ENCODE results near the gene RAB34.

RAB34 gene

DNA sequence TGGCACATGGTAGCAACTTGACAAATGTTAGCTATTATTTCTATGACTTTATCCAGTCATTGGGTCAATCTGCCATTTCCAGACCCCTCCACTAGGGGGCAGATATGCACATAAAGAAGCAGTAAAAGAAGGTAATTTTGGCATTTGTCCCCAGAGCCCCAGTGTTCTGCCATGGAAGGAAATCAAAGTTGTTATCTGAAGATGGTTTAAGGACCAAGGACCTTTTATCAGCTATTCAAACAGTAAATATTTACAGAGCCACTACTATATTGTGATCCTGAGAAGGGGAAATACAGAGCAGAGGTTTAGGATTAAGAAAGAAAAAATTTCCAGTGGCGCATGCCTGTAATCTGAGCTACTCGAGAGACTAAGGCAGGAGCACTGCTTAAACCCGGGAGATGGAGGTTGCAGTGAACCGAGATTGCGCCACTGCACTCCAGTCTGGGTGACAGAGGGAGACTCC lies 46.2 kb upstream of the RAB34 start:
- ATAC-seq, result peak; percentile 74

DNA sequence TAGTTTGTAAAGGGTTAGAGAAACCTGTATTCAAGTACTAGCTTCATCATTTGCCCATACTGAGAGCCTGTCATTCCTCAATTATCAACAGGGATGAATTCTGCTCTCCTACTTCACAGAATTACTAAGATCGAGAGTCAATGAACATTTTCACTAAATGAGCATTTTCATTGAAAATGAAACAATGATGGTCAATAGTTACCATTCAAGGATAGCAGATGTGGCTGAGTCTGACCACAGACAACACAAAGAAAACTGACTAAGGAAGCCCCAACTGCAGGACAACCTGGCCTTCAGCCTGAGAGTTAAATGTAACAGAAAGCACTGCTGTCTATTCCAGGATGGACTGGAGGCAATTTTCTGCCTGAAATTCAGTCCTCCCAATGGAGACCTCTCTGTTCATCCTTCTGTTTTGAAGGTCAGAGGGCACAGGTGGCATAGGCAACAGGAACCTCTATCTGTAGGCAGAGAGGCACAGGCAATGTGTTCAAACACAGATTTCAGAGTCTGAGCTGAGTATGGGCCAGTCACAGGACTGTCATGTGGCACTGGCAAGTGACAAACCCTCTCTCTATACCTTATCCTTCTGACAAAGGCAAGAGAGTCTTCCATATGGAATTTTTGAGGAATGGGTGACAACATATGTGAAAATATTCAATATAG lies 45.6 kb upstream of the RAB34 start:
- ATAC-seq, result peak; percentile 15; the same call in 2 of the 3 replicates
- TF ChIP-seq, protein P1, sequence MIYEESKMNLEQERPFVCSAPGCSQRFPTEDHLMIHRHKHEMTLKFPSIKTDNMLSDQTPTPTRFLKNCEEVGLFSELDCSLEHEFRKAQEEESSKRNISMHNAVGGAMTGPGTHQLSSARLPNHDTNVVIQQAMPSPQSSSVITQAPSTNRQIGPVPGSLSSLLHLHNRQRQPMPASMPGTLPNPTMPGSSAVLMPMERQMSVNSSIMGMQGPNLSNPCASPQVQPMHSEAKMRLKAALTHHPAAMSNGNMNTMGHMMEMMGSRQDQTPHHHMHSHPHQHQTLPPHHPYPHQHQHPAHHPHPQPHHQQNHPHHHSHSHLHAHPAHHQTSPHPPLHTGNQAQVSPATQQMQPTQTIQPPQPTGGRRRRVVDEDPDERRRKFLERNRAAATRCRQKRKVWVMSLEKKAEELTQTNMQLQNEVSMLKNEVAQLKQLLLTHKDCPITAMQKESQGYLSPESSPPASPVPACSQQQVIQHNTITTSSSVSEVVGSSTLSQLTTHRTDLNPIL (CRISPR knock-in tag; IDR thresholded peaks at IDR 0.05; ENCODE audit: low read depth), result no peak
- TF ChIP-seq ISL1 (CRISPR knock-in tag; IDR thresholded peaks at IDR 0.05), result no peak
- TF ChIP-seq RARB (CRISPR knock-in tag; IDR thresholded peaks at IDR 0.05), result no peak

More for the DNA sequence above, 46.2 kb upstream of the RAB34 start:
- TF ChIP-seq ARNTL (CRISPR knock-in tag; IDR thresholded peaks at IDR 0.05; ENCODE audit: borderline replicate concordance, low read depth) (no peak), ZNF565 (CRISPR knock-in tag; conservative IDR thresholded peaks at IDR 0.05; ENCODE audit: low read depth) (no peak), ZFP30 (CRISPR knock-in tag; IDR thresholded peaks at IDR 0.05) (no peak), ESRRG (CRISPR knock-in tag; IDR thresholded peaks at IDR 0.05) (no peak), GLIS3 (CRISPR knock-in tag; IDR thresholded peaks at IDR 0.05) (no peak), BACH2 (CRISPR knock-in tag; IDR thresholded peaks at IDR 0.05; ENCODE audit: borderline replicate concordance) (no peak), ZFP3 (CRISPR knock-in tag; IDR thresholded peaks at IDR 0.05) (no peak), CSDC2 (CRISPR knock-in tag; IDR thresholded peaks at IDR 0.05) (no peak)
- TF ChIP-seq, protein P2, sequence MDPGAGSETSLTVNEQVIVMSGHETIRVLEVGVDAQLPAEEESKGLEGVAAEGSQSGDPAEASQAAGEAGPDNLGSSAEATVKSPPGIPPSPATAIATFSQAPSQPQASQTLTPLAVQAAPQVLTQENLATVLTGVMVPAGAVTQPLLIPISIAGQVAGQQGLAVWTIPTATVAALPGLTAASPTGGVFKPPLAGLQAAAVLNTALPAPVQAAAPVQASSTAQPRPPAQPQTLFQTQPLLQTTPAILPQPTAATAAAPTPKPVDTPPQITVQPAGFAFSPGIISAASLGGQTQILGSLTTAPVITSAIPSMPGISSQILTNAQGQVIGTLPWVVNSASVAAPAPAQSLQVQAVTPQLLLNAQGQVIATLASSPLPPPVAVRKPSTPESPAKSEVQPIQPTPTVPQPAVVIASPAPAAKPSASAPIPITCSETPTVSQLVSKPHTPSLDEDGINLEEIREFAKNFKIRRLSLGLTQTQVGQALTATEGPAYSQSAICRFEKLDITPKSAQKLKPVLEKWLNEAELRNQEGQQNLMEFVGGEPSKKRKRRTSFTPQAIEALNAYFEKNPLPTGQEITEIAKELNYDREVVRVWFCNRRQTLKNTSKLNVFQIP (CRISPR knock-in tag; IDR thresholded peaks at IDR 0.05; ENCODE audit: borderline replicate concordance, low read depth), result no peak
- TF ChIP-seq, protein P3, sequence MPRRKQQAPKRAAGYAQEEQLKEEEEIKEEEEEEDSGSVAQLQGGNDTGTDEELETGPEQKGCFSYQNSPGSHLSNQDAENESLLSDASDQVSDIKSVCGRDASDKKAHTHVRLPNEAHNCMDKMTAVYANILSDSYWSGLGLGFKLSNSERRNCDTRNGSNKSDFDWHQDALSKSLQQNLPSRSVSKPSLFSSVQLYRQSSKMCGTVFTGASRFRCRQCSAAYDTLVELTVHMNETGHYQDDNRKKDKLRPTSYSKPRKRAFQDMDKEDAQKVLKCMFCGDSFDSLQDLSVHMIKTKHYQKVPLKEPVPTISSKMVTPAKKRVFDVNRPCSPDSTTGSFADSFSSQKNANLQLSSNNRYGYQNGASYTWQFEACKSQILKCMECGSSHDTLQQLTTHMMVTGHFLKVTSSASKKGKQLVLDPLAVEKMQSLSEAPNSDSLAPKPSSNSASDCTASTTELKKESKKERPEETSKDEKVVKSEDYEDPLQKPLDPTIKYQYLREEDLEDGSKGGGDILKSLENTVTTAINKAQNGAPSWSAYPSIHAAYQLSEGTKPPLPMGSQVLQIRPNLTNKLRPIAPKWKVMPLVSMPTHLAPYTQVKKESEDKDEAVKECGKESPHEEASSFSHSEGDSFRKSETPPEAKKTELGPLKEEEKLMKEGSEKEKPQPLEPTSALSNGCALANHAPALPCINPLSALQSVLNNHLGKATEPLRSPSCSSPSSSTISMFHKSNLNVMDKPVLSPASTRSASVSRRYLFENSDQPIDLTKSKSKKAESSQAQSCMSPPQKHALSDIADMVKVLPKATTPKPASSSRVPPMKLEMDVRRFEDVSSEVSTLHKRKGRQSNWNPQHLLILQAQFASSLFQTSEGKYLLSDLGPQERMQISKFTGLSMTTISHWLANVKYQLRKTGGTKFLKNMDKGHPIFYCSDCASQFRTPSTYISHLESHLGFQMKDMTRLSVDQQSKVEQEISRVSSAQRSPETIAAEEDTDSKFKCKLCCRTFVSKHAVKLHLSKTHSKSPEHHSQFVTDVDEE (CRISPR knock-in tag; IDR thresholded peaks at IDR 0.05), result no peak

DNA sequence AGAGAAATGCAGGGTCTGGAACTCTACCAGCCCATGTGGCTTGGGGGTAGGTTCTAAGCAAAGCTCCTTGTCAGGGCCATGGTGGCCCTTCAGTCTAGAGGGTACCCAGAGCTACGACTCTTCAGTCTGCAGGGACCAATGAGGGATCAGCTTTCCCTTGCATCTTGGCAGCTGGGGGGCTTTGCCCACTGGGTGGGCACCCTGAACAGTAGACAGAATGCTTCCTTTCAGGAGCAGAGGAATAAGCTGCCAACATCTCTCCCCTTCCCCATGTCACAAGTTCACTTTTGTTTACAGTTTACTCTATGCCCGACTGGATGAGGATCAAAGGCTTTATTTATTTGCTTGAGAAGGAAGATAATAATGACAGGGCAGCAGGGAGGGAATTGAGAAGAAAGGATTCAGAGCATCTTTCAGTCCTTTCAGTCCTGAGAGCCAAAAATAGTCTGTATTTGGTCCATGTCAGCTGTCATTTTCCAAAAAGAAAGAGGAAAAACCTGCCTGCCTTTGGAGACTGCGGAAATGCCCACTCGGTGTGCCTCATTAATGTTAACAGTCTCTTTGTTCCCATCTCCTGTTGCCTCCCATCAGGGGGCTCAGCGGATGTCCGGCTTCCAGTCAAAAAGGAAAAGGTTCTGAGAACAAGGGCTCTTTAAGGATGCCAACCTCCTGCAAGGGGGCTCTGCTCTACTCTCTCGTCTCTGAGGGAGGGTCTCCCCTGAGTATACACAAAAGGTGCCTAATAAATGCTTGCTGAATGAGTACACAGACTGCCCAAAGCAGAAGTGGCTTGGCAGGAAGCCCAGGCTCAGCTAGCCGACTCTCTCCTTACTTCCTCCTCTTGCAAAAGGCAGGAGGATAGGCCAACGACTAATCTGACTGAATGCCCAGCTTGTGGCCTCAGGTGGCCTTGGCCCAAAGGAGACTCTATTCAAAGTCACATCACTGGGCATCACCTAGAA lies 43.2 kb upstream of the RAB34 start:
- ATAC-seq, result no peak

More for the DNA sequence above, 43.2 kb upstream of the RAB34 start:
- TF ChIP-seq, protein P3 (CRISPR knock-in tag; IDR thresholded peaks at IDR 0.05), result no peak
- TF ChIP-seq, protein P2 (CRISPR knock-in tag; IDR thresholded peaks at IDR 0.05; ENCODE audit: borderline replicate concordance, low read depth), result no peak
- TF ChIP-seq PPARA (CRISPR knock-in tag; IDR thresholded peaks at IDR 0.05; ENCODE audit: borderline replicate concordance) (no peak), RARB (CRISPR knock-in tag; IDR thresholded peaks at IDR 0.05) (no peak), ISL1 (CRISPR knock-in tag; IDR thresholded peaks at IDR 0.05) (no peak), GLIS3 (CRISPR knock-in tag; IDR thresholded peaks at IDR 0.05) (no peak), BACH2 (CRISPR knock-in tag; IDR thresholded peaks at IDR 0.05; ENCODE audit: borderline replicate concordance) (no peak), ARNTL (CRISPR knock-in tag; IDR thresholded peaks at IDR 0.05; ENCODE audit: borderline replicate concordance, low read depth) (no peak), ZFP3 (CRISPR knock-in tag; IDR thresholded peaks at IDR 0.05) (no peak)
- TF ChIP-seq, protein P1 (CRISPR knock-in tag; IDR thresholded peaks at IDR 0.05; ENCODE audit: low read depth), result no peak

Measured in SK-N-SH treated with all-trans-retinoic acid at 6 μM for 48 hours (cell line).